Measurements from ENCODE around the gene PCDH9.
A peak's percentile ranks its signal among the peaks of the same experiment; 100 is the strongest.
"Not testable (repeated sequence)": the region's sequence is repeated elsewhere in the genome, so short reads cannot be mapped to it uniquely, and the experiment has no call there.

Gene PCDH9

GRCh38 chr13:66634384-66634783 is 595.8 kb downstream of the PCDH9 start:
- DNase-seq: no peak

- no peak for DNase-seq
Observed at GRCh38 chr13:66627512-66627911, 602.6 kb downstream of the PCDH9 start.

DNA sequence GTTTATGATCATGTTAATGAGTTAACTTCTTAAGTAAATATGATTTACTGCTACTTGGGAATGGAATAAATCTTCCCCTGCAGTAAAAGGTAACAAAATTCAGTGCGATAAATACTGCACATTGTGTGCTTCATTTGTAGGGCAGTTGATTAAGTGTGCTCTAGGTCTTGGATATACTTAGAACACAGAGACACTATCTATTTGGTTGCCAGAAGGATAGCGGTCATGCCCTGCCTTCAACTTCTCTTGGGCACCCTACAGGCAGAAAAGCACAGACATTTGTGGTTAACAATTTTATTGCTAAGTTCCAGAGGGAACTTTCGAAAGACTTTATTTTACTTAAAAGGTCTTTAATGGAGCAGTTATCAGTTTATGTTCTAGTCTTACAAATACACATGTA is 605.8 kb downstream of the PCDH9 start:
- DNase-seq: no peak

DNA sequence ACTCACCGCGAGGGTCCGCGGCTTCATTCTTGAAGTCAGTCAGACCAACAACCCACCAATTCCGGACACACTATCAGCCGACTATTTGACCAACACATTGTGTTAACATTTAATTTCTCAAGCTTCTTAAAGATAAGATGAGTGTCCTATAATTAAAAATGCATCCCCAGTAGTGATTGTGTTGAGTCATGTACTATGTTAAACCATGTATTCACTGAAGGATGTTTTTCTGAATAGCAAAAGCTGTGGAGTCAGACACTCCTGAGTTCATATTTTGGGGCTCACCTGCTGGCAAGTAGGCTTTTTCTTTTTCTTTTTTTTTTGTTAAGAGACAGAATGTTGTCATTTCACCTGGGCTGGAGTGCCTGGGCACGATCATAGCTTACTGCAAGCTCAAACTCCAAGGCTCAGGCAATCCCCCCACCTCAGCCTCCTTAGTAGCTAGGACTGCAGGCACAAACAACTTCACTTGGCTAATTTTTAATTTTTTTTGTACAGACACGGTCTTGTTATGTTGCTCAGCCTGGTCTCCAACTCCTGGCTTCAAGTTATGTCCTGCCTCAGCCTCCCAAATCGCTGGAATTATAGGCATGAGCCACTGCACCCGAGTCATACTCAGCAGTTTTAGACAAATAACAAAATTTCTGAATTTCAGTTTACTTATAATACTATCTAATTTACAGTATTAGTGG is 606.9 kb downstream of the PCDH9 start:
- DNase-seq: no peak

DNA sequence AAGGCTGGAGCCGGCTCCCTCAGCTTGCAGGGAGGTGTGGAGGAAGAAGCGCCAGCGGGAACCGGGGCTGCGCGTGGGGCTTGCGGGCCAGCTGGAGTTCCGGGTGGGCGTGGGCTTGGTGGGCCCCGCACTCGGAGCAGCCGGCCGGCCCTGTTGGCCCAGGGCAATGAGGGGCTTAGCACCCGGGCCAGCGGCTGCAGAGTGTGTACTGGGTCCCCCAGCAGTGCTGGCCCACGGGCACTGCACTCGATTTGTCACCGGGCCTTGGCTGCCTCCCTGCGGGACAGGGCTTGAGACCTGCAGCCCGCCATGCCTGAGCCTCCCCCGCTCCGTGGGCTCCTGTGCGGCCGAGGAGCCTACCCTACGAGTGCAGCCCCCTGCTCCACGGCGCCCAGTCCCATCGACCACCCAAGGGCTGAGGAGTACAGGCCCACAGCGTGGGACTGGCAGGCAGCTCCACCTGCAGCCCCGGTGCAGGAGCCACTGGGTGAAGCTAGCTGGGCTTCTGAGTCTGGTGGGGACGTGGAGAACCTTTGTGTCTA is 608.2 kb downstream of the PCDH9 start:
- not testable (repeated sequence) for DNase-seq

GRCh38 chr13:66618702-66619101 is 611.4 kb downstream of the PCDH9 start:
- DNase-seq: no peak

- DNase-seq: no peak
Observed at GRCh38 chr13:66617786-66618185, 612.4 kb downstream of the PCDH9 start.

DNA sequence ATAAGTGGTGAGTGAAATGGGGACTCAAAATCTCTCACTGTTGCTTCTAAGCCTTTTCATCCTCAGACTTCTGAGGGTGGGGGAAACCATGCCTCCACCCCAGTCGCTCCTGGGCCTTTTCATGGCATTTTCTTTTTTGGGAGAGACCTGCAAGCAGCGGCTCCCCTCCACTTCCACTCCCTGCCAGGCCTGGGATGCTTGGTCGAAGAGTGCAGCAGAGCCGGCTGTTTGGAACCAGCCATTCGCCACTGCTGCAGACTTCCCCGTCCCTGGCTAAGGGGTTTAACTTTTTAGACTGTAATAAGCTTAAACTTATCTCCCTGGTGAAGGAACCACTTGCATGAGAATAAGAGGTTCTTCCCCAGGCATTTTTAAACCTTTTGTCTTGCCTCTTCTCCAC is 617.2 kb downstream of the PCDH9 start:
- DNase-seq: no peak

- DNase-seq: no peak
Observed at GRCh38 chr13:66586489-66586888, 643.6 kb downstream of the PCDH9 start.

DNA sequence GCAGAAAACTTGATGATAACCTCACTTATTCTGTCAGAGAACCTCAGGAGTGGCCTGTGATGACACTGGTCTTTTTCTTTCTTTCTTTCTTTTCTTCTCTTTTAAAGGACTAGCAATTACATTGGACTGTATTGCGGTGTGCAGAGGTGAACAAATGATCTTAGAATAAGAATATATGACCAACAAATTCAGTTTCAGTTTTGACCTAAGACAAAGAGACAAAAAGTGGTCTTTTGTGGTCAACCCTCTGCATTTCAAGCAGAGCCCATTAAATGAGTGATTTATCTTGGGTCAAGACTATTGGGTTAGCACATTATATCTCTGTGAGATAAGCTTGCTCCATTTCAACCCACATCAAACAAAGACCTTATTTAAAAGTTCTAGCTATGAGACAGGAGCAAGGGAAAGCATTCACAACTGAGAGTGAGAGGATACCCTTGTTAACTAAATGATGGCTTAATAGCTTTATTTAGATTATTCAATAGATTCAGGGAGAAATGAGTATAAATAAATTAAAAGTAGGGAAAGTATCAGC is 644.4 kb downstream of the PCDH9 start:
- DNase-seq: no peak

GRCh38 chr13:66581675-66582074 is 648.5 kb downstream of the PCDH9 start:
- no peak for DNase-seq

DNA sequence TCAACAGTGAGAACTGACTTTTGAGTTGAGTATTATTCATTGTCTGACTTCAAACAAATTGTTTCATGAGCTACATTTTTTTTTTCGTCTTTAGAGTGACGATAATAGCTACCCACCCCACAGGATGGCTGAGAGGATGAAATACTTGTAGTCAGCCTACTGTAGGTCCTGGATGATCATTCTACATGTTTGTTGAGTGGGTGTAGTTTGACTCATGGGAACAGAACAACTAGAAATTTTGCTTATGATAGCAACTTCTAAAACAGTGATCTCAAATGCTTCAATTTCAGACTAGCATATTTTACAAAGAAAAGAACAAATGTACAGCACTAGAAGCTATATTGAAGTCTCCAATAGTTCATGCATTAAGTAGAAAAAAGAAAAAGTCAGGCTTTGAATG is 651.8 kb downstream of the PCDH9 start:
- no peak for DNase-seq

DNA sequence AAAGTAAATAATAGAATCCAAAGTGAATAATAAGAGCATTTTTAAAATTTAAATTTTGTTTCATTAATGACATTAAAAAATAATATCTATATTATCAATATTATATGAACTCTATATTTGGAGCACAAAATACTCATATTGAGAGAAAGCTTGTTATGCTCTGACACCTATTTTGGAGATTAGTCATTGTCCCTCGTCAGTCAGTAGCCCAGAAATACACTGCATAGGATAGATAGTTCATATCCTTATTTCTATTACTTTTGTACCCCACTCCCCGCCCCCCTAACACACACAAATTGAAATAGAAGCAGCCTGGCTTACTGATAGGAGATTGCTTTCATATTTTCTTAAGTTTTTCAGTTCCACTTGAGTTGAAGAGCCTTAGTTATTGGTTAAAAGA is 652.8 kb downstream of the PCDH9 start:
- no peak for DNase-seq

DNA sequence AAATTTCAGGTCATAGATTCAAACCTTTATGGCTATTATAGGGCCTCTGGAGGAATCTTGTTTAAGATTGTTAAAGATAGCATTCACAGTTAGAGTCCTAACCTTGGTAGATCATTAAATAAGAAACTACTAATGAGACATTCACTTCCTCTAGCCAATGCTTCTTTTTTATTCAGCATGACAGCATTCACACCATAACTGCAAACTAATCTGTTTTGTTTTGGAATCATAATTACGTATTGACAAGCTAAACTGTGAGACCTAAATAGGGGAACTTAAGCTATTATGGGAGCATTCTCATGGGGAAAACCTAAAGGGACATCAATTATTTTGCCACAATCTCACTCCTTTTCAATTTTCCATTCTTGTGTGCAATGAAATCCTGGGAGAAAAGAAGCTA is 653.8 kb downstream of the PCDH9 start:
- no peak for DNase-seq

GRCh38 chr13:66574606-66575005 is 655.5 kb downstream of the PCDH9 start:
- DNase-seq: no peak

DNA sequence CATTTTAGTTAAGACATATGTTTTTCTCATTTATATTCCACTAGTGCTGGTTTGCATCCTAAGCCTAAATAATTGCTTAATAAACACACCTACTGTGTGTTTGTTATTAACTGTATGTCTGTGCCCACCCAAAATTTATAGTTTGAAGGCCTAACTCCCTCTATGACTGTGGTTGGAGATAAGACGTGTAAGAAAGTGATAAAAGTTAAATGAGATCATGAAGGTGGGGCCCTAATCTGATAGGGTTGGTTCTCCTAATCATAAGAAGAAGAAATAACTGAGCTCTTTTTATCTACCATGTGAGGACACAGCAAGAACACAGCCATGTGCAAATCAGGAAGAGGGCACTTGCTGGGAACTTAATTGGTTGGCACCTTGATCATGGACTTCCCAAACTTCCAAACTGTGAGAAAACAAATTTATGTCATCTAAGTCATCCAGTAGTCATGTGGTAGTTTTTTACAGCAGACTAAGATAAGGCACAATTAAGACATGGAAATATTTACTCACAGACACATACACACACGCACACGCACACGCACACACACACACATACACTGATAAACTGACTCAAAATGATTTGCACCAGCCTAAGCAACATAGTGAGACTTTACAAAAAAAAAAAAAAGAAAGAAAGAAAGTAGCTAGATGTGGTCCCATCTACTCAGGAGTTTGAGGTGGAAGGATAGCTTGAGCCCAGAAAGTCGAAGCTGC is 662.1 kb downstream of the PCDH9 start:
- no peak for DNase-seq

- DNase-seq: no peak
Observed at GRCh38 chr13:66565279-66565678, 664.9 kb downstream of the PCDH9 start.

DNA sequence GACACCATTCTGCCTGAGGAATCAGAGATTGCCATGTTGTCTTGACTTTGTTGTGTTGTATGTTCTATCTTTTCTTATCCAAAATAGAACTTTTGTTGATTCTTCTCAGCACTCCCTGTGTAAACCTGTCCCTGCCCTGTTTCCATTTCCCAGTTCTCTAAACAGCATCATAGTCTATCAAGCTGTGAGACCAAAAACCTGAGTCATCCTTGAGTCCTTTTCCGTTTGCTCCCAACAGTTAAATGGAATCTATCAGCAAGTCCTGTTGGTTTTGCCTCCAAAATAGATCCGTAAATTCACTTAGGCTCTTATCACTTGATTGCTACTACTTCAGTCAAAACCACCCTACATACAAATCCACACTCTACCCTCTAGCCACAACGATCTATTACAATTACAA is 667.1 kb downstream of the PCDH9 start:
- DNase-seq: no peak

- DNase-seq: no peak
Observed at GRCh38 chr13:66562054-66562453, 668.1 kb downstream of the PCDH9 start.

- no peak for DNase-seq
Observed at GRCh38 chr13:66560991-66561390, 669.1 kb downstream of the PCDH9 start.

- no peak for DNase-seq
Observed at GRCh38 chr13:66560189-66560588, 669.9 kb downstream of the PCDH9 start.

DNA sequence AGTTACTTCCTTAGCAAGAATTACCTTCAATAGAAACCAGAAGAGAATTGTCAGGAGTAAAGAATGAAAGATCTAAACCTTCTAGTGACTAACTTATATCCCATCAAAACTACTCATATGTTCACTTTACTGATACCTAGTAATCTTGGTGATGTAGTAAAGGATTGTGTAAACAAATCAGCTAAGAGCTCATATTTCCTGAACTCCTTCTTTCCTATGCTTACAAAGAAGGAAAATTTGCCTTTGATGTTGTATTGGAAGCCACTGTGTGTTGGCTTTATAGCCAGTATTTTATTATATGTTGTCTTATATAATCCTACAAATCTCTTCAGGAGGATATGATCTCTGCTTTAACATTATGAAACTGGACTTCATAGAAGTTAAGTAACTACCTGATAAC is 671.0 kb downstream of the PCDH9 start:
- no peak for DNase-seq

GRCh38 chr13:66558506-66558905 is 671.6 kb downstream of the PCDH9 start:
- DNase-seq: peak; percentile 51

DNA sequence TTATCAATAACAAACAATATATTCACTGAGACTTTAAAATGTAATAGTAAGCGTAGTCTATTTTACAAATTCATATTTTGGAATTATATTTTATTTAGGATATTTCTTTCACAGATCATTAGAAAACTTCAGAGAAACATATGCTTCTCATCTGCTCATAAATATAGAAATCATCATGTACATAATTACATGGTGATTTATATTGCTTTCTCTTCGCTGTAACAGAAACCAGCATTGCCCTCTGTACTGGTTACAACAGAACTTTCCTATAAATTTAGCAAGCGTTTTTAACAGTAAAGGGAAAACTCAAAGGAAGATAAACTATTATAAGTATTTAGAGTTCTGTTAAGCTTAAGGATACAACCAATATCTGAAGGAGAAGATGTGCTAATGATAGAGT is 672.8 kb downstream of the PCDH9 start:
- DNase-seq: no peak

All from eye (tissue), 1 donor.